Activated CD4-positive, alpha-beta T cell treated with anti-CD3 and anti-CD28 coated beads, Interleukin-2, amount 10 ng/mL, durations not matched to agents 24 days and 14 days (primary cell): Measurements from ENCODE around the gene LPCAT3. TPM values are rescaled to one million over a fixed set of nuclear protein-coding genes. Genes with fewer than 3 reads are reported as not detected.

ENCODE experiments used
- DNase-seq: peaks from one replicate; pipeline ENCODE4 v3.0.0; 2022
- H3K27ac Mint-ChIP-seq: one replicate; pipeline ENCODE4 v1.8.0; 2022; ENCODE audit warnings: mild to moderate bottlenecking, mixed read lengths
- H3K27me3 Mint-ChIP-seq: one replicate; pipeline ENCODE4 v1.8.0; 2022; ENCODE audit warnings: mixed read lengths
- H3K36me3 Mint-ChIP-seq: one replicate; pipeline ENCODE4 v1.8.0; 2022; ENCODE audit warnings: low read depth, mild to moderate bottlenecking, mixed read lengths
- H3K4me1 Mint-ChIP-seq: one replicate; pipeline ENCODE4 v1.8.0; 2021; ENCODE audit warnings: mixed read lengths
- H3K4me3 Mint-ChIP-seq: one replicate; pipeline ENCODE4 v1.8.0; 2022; ENCODE audit warnings: mild to moderate bottlenecking, moderate library complexity, mixed read lengths
- H3K9me3 Mint-ChIP-seq: one replicate; pipeline ENCODE4 v1.8.0; 2021; ENCODE audit warnings: mixed read lengths
- intact Hi-C: fragments of 100-400 bp; cut with micrococcal nuclease; formaldehyde crosslinking; loops from one replicate; pipeline ENCODE4 v1.15.1; 2023
- total RNA-seq: library from RNA; stranded (reverse); gene quantifications from 2 replicates; pipeline ENCODE4 v1.2.3, GENCODE V29; 2022

LPCAT3 gene
- total RNA-seq, 1 donor from 2014 or later: 29.2 TPM

DNA sequence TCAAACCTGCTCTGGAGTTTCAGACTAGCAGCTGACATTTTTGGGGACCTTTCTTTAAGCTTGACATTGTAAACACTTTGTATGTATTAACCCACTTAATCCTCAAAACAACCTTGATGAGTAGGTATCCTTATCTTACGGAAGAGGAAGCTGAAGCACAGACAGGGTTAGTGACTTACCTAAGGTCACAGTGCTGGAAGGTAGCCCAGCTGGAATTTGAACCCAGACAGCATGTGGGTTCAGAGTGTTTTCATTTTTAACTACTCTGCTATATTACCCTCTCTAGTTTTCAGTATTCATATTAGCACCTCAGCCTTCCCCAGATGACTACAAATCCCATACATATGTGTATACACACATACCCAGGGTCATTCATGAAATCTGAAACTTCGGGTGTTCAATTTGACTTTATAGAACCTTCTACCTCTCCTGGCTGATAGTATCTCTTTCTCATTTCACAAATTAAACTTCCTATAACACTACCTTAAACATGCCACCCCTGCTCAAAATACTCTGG is 13.9 kb downstream of the LPCAT3 start:
- no peak for DNase-seq
- H3K27me3 Mint-ChIP-seq: no peaks in the 10 kb centered on the region
- H3K27ac Mint-ChIP-seq: no peak overlapping the region
- intact Hi-C loops: no loop called here
- no peaks in the 10 kb centered on the region for H3K9me3 Mint-ChIP-seq
- H3K36me3 Mint-ChIP-seq: peaks cover 33% of the 10 kb centered on the region
- H3K4me1 Mint-ChIP-seq: peaks cover 14% of the 10 kb centered on the region
- H3K4me3 Mint-ChIP-seq: no peak overlapping the region

DNA sequence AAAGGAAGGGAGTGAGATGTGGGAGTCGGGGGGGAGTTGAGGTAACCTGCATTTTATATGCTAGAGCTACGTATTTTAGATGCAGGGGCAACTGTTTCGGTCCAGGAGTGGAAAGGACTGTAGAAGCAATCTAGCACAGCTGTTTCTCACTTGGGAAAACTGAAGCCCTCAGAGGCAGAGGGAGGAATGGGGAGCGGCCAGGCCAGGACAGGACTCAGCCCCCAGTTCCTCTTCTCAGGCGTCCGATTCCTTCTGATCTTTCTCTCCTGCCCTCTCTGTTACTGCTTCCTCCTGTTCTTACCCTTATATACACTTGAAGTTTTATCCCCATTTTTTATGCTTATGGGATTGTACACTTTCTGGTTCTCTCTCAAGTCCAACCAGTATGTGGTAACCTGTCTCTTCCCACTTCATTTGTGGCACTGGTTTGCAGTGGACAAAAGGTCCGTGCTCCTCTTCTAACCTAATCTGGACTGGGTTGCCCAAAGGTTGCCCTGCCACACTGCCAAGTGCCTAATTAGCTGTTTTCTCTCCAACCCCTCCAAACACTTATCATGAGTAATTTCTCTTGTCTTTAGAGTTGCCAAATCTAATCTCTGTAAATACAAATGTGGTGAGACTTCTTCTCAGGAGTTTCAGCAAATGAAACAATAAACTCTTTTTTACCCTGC is 16.2 kb downstream of the LPCAT3 start:
- Mint-ChIP-seq H3K4me1 (peaks cover 5% of the 10 kb centered on the region), H3K9me3 (no peaks in the 10 kb centered on the region), H3K27me3 (no peaks in the 10 kb centered on the region), H3K27ac (no peak overlapping the region), H3K36me3 (peaks cover 32% of the 10 kb centered on the region), H3K4me3 (no peak overlapping the region)
- no peak for DNase-seq
- intact Hi-C loops: no loop called here

DNA sequence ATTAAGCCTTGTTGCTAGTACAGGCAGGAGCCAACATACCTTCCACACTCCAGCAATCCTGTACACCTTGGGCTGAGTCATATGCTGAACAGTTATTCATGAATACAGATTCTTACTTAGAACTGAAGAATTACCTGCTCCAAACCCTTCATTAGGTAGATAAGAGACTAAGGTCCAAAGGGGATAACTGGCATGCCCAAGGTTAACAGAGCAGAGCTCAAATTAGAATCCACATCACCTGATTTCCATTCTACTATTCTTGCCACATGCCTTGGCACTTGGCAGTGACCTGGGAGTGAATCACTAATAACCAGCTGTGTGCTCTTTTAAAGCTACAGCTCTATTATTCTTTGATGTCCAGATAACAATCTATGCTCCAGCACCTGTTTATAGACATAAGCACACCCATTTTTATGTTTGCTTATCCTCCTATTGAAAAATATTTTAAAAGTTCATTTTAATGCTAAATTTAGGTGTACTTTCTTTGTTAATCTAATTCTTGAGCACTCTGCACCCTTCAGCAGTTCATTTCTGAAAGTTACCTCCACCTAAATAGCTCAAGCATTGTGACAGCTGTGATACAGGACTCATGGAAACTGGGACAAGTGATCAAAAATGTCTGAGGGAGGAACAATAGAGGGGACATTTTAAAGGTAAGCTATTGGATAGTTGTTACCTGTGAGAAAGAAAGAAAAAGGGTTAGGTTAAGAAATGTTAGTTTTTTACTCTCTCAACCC is 19.4 kb downstream of the LPCAT3 start:
- H3K36me3 Mint-ChIP-seq: peaks cover 36% of the 10 kb centered on the region
- no peak for DNase-seq
- intact Hi-C loops: no loop called here
- no peaks in the 10 kb centered on the region for H3K9me3 Mint-ChIP-seq
- no peak overlapping the region for H3K27ac Mint-ChIP-seq
- H3K4me1 Mint-ChIP-seq: peaks cover 2% of the 10 kb centered on the region
- no peaks in the 10 kb centered on the region for H3K27me3 Mint-ChIP-seq
- H3K4me3 Mint-ChIP-seq: no peak overlapping the region

DNA sequence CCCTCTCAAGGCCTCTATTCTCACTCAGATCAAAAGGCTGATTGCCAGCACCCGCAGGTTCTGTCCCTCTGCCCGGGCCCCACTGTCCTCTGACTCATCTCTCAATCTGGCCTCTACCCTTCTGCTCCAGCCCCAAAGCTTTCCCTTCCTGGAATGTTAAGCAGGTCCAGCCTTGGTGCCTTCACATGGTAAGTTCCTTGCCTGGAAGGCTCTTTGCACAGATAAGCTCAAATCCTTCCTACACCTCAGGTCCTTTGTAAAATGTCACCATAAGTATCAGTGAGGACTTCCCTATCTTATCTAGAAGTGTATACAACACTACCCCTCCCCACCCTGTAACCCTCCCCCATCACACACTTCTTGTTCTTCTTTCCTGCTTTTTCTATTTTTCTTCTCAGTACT is 22.2 kb downstream of the LPCAT3 start:
- H3K27me3 Mint-ChIP-seq: no peaks in the 10 kb centered on the region
- no peak for DNase-seq
- no peak overlapping the region for H3K4me3 Mint-ChIP-seq
- intact Hi-C loops: no loop called here
- no peaks in the 10 kb centered on the region for H3K9me3 Mint-ChIP-seq
- peaks cover 42% of the 10 kb centered on the region for H3K36me3 Mint-ChIP-seq
- H3K4me1 Mint-ChIP-seq: no peaks in the 10 kb centered on the region
- H3K27ac Mint-ChIP-seq: no peak overlapping the region

DNA sequence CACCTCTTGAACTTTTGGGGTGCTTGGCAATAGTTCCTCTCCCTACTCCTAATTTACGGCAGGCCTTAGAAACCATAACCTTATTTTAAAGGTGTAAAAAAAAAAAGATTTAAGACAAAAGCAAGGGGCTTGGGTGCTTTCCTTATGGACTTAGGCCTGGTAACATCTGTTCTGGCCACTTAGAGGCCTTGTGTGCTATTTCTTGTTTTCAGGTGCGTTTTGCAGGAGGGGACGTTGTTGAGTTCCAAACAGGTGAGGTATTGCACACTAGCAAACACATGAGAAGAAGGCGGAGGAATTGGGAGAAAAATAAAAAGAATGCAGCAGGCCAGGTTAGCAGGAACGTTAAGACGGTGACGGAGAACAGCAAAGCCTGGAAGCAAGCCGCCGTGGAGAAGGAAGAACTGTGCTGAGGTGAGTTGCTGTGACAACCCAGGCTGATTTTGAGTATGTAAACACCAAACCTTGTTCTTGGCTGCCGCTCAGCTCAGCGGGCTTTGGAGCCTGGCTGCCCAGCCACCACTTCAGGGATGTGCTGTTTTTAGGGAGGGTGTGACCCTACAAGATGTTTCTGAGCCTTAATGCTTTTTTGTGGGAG is 30.2 kb downstream of the LPCAT3 start:
- H3K9me3 Mint-ChIP-seq: no peaks in the 10 kb centered on the region
- H3K4me1 Mint-ChIP-seq: no peaks in the 10 kb centered on the region
- H3K36me3 Mint-ChIP-seq: peaks cover 37% of the 10 kb centered on the region
- H3K27ac Mint-ChIP-seq: no peak overlapping the region
- no peak overlapping the region for H3K4me3 Mint-ChIP-seq
- intact Hi-C loops: no loop called here
- no peak for DNase-seq
- no peaks in the 10 kb centered on the region for H3K27me3 Mint-ChIP-seq

DNA sequence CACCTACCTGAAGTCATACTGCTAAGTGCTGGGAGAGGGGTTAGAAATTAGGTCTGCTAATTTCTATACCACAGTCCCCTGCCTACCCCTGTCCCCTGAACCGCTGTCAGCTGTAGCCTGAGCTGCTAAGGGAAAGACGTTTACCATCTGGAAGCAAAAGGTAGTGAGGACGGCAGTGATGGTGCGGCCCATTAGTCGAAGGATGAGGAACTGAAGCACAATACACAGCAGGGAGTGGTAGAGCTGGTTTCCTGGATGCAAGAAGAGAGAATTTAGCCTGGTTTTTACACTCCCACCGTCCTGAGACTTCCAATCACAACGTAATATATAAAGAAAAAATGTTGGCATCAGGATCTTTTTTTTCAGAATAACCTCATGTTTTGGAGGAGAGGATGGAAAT is 35.7 kb downstream of the LPCAT3 start:
- Mint-ChIP-seq H3K27ac (no peak overlapping the region), H3K36me3 (peaks cover 50% of the 10 kb centered on the region)
- intact Hi-C loops: no loop called here

DNA sequence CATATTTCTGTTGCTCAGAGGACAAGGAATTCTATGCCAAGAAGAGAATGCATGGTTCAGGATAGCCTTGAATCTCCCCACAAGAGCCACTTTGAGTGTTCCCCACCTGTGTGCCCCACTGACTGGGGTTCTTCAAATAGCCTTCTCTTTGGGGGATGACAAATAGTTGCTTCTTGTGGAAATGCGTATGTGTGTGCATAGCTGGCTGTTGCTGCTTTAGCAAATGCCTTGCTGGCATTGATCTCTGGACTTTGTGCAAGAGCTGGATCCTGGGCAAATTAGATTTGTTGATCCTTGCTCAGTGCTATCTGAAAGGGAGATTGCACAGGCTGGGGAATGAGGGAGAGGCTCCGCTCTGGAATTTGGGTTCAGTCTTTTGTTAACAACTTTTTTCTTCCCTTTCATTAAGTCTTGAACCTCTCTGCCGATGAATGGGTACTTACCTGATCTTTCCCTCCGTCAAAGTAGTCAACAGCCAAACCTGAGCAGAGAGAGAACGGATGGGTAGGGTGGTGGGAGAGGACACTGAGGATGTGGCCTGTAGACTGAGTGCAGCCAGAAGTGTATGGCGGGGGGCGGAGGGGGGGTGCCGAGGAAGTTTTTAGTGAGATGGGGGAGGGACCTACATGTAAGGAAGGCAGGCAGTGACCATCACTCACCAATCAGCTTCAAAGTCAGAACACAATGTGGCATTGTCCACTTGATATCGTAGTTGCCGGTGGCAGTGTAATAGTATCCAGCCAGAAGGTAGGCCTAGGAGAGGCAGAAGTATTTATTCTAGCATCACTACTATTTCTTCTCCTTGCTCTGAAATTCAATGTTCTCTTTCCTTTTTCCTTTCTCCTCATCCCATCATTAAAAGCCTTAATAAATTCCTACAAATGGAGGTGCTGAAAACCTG is 36.9 kb downstream of the LPCAT3 start:
- H3K4me3 Mint-ChIP-seq: no peak overlapping the region
- no peak for DNase-seq
- intact Hi-C loops: no loop called here
- peaks cover 57% of the 10 kb centered on the region for H3K36me3 Mint-ChIP-seq
- no peaks in the 10 kb centered on the region for H3K9me3 Mint-ChIP-seq
- H3K4me1 Mint-ChIP-seq: peaks cover 1% of the 10 kb centered on the region
- no peaks in the 10 kb centered on the region for H3K27me3 Mint-ChIP-seq
- no peak overlapping the region for H3K27ac Mint-ChIP-seq

More for the DNA sequence above, 35.7 kb downstream of the LPCAT3 start:
- Mint-ChIP-seq H3K4me3 (no peak overlapping the region), H3K4me1 (peaks cover 1% of the 10 kb centered on the region), H3K9me3 (no peaks in the 10 kb centered on the region), H3K27me3 (no peaks in the 10 kb centered on the region)
- no peak for DNase-seq

DNA sequence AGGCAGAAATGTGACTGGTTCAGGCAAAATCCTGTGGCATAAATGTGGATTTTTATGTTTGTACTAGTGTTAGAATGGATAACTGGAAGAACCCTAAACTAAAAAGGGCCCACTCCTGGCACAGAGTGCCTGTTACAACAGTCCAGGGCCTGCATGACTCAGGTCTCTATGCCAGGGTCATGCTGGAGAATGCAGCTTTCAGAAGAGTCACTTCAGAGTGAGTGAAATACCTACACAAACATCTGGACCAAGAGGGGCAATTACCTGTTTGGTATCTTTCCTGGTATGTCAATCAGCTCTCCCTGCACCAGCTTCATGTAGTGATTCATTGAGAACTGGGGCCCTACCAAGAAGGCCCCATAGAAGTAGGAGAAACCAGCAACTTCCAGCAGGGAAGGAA is 37.5 kb downstream of the LPCAT3 start:
- Mint-ChIP-seq H3K4me3 (no peak overlapping the region), H3K27ac (no peak overlapping the region), H3K4me1 (peaks cover 1% of the 10 kb centered on the region), H3K9me3 (no peaks in the 10 kb centered on the region), H3K27me3 (no peaks in the 10 kb centered on the region), H3K36me3 (peaks cover 61% of the 10 kb centered on the region)
- intact Hi-C loops: no loop called here
- no peak for DNase-seq

DNA sequence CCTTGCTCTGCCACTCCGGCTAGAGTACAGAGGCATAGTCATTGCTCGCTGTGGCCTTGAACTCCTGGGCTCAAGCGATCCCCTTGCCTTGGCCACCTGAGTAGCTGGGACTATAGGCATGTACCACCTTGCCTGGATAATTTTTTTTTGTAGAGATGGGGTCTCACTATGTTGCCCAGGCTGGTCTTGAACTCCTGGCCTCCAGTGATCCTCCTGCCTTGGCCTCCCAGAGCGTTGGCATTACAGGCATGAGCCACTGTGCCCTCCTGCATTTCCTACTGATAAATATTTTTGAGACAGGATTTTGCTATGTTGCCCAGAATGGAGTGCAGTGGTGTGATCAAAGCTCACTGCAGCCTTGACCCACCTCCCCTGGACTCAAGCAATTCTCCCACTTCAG is 38.2 kb downstream of the LPCAT3 start:
- no peak for DNase-seq
- no peak overlapping the region for H3K27ac Mint-ChIP-seq
- intact Hi-C loops: no loop called here
- no peaks in the 10 kb centered on the region for H3K9me3 Mint-ChIP-seq
- H3K36me3 Mint-ChIP-seq: peaks cover 67% of the 10 kb centered on the region
- H3K4me3 Mint-ChIP-seq: no peak overlapping the region
- no peaks in the 10 kb centered on the region for H3K27me3 Mint-ChIP-seq
- H3K4me1 Mint-ChIP-seq: peaks cover 1% of the 10 kb centered on the region

DNA sequence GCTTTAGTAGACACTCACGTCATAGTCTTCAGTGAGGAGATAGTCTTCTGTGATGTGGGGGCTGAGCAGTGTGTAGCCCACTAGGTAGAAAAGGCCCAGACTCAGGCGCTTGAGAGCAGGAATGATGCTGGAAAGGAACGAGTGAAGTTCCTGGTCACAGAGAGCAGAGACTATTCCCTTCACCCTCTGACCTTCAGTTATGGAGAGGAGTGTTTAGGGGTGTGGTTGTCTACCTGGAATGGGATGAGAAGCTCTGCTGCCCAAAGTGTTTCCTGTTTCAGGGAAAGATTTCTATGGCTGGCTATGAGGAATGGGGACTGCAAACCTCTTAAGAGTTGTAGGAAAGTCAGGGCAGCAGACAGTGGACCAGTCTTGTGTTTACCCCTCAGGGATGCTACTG is 38.8 kb downstream of the LPCAT3 start:
- Mint-ChIP-seq H3K9me3 (no peaks in the 10 kb centered on the region), H3K27me3 (no peaks in the 10 kb centered on the region), H3K27ac (peak overlapping the region; percentile 2), H3K4me1 (peaks cover 3% of the 10 kb centered on the region), H3K4me3 (no peak overlapping the region), H3K36me3 (peaks cover 71% of the 10 kb centered on the region)
- no peak for DNase-seq
- intact Hi-C loops: no loop called here

DNA sequence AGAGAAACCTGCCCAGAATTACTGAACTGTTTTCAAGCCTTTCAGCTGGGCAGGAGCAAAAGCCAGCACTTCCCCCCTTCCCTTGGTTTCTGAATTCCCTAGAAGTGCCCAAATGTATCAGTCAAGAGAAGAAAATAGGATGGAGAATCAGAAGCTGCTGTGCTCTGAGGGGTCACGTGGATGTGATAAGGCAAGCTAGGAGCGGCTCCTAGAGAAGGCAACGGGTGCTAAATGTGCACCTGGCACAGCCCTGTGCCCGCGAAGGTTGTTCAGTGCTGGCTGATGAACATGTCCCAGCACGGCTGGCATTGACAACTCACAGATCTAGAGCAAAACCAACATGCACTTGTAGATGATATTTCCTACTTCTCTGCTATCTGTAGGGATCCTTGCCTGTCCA is 39.3 kb downstream of the LPCAT3 start:
- Mint-ChIP-seq H3K27ac (peak overlapping the region; percentile 2), H3K36me3 (peaks cover 73% of the 10 kb centered on the region), H3K9me3 (no peaks in the 10 kb centered on the region), H3K27me3 (no peaks in the 10 kb centered on the region), H3K4me3 (no peak overlapping the region), H3K4me1 (peaks cover 3% of the 10 kb centered on the region)
- no peak for DNase-seq
- intact Hi-C loops: no loop called here

DNA sequence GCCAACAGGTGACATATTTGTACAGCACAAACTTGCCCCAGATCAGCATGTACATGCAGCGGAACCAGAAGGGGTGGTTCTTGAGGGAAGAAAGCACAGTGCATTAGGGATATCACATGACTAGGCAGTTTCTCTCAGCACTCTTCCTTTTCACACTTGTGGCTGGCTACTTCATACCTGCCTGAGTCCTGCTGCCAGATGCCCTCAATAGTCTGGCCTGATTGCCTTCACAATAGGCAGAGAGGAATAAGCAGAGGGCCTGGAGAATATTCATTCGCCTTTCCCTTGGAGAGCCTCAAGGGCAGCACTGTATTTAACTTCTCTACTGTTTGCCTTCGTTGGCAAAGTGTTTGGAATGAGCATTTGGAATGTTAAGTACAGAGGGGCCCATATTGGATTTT is 39.7 kb downstream of the LPCAT3 start:
- no peak for DNase-seq
- no peak overlapping the region for H3K4me3 Mint-ChIP-seq
- no peak overlapping the region for H3K27ac Mint-ChIP-seq
- intact Hi-C loops: no loop called here
- H3K27me3 Mint-ChIP-seq: no peaks in the 10 kb centered on the region
- H3K9me3 Mint-ChIP-seq: no peaks in the 10 kb centered on the region
- peaks cover 5% of the 10 kb centered on the region for H3K4me1 Mint-ChIP-seq
- H3K36me3 Mint-ChIP-seq: peaks cover 77% of the 10 kb centered on the region

DNA sequence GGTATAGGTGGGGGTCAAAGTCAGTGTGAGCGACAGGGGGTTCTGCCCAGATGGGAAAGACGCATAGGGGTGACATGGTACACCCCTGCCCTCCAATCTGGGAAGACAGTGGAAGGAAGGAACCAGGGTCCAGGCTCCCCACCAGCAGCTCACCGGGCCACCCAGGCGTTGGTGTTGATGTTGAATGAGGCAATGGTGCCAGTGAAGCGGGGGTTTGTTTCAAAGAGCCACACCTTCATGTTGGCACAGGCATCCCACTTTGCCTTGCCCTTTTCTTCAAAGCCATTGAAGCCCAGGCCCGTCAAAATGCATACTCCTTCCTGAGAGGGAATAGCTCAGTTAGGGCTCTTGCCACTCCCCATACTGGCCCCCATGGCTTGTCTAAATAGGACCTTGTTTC is 40.1 kb downstream of the LPCAT3 start:
- peaks cover 77% of the 10 kb centered on the region for H3K36me3 Mint-ChIP-seq
- no peak for DNase-seq
- no peaks in the 10 kb centered on the region for H3K9me3 Mint-ChIP-seq
- H3K27ac Mint-ChIP-seq: no peak overlapping the region
- H3K4me1 Mint-ChIP-seq: peaks cover 5% of the 10 kb centered on the region
- no peak overlapping the region for H3K4me3 Mint-ChIP-seq
- intact Hi-C loops: no loop called here
- H3K27me3 Mint-ChIP-seq: no peaks in the 10 kb centered on the region
